Activated naive CD4-positive, alpha-beta T cell treated with anti-CD3 and anti-CD28 coated beads, Interleukin-2, amount 50 U/mL, for 16 hours (primary cell): ENCODE measurements around the gene PLG.
"Not testable (repeated sequence)": the region's sequence is repeated elsewhere in the genome, so short reads cannot be mapped to it uniquely, and the experiment has no call there.

Experiments used
- DNase-seq: peaks from one replicate; pipeline ENCODE4 v3.0.0-alpha.2; 2020

Gene PLG

GRCh38 chr6:160708993-160709392, 6.9 kb downstream of the PLG start:
- DNase-seq = not testable (repeated sequence)

- DNase-seq = no peak
Observed at GRCh38 chr6:160714731-160715316, 12.8 kb downstream of the PLG start.

- no peak for DNase-seq
Observed at GRCh38 chr6:160730911-160731310, 28.9 kb downstream of the PLG start.

GRCh38 chr6:160733050-160733646, 31.1 kb downstream of the PLG start:
- DNase-seq = no peak

GRCh38 chr6:160734627-160735026, 32.6 kb downstream of the PLG start:
- DNase-seq = no peak

- no peak for DNase-seq
Observed at GRCh38 chr6:160735523-160735922, 33.5 kb downstream of the PLG start.

GRCh38 chr6:160737934-160738333, 35.9 kb downstream of the PLG start:
- DNase-seq = no peak

GRCh38 chr6:160739955-160740354, 37.9 kb downstream of the PLG start:
- no peak for DNase-seq

GRCh38 chr6:160741012-160741411, 39.0 kb downstream of the PLG start:
- not testable (repeated sequence) for DNase-seq

GRCh38 chr6:160742090-160742489, 40.0 kb downstream of the PLG start:
- no peak for DNase-seq

GRCh38 chr6:160750276-160750689, 48.2 kb downstream of the PLG start:
- no peak for DNase-seq

GRCh38 chr6:160753211-160753610, 51.2 kb downstream of the PLG start:
- not testable (repeated sequence) for DNase-seq

GRCh38 chr6:160755165-160755564, 53.1 kb downstream of the PLG start:
- no peak for DNase-seq

- no peak for DNase-seq
Observed at GRCh38 chr6:160756021-160756420, 54.0 kb downstream of the PLG start.

GRCh38 chr6:160756871-160757270, 54.8 kb downstream of the PLG start:
- no peak for DNase-seq

- no peak for DNase-seq
Observed at GRCh38 chr6:160764847-160765246, 62.8 kb downstream of the PLG start.

- DNase-seq = no peak
Observed at GRCh38 chr6:160765412-160765811, 63.4 kb downstream of the PLG start.

- DNase-seq = no peak
Observed at GRCh38 chr6:160766657-160766988, 64.6 kb downstream of the PLG start.

GRCh38 chr6:160766989-160767646, 65.1 kb downstream of the PLG start:
- peak; percentile 43 for DNase-seq

- no peak for DNase-seq
Observed at GRCh38 chr6:160767647-160768019, 65.6 kb downstream of the PLG start.

GRCh38 chr6:160768101-160768500, 66.1 kb downstream of the PLG start:
- DNase-seq = no peak

GRCh38 chr6:160774399-160774798, 72.4 kb downstream of the PLG start:
- no peak for DNase-seq

- no peak for DNase-seq
Observed at GRCh38 chr6:160775792-160776580, 73.9 kb downstream of the PLG start.

- not testable (repeated sequence) for DNase-seq
Observed at GRCh38 chr6:160779095-160779494, 77.1 kb downstream of the PLG start.
